ENCODE results near the gene SMARCC2. TPM values are rescaled to one million over a fixed set of nuclear protein-coding genes. Genes with fewer than 3 reads are reported as not detected.

SMARCC2 gene
- total and polyA plus RNA-seq, 2 of the 13 experiments (the other 11 are each of a cell fraction or from before 2014, with no cell fraction given) = 21.3 to 24.1 TPM

DNA sequence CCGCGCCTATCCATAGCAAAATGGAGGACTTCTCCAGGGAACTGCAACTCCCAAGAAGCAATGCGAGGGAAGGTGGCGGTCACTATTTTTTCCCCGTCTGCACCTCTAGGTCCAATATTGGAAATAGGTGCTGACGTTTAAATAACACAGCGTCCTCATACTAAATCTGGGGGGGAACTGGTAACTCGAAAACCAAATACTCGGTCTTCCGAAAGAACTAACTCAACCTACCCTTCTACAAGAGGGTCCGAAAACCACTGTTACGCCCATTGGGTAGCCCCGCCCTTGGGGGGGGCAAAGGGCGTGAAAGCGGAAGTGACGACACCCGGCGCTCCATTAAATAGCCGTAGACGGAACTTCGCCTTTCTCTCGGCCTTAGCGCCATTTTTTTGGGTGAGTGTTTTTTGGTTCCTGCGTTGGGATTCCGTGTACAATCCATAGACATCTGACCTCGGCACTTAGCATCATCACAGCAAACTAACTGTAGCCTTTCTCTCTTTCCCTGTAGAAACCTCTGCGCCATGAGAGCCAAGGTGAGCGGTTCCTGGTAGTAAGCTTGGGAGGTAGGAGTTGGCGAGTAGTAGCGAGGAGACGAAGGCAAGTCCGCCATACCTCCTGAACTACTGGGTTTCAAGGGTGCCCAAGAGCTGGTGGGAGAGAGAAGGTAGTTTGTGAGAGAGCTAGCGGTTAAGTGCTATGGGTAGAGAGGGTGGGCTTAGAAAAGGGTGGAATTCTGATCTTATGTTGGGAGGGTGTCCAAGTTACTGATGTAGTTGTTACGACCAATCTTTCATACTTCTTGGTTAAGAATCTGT, 72.8 kb downstream of the SMARCC2 start, which contains the start of gene RPL41 (continued):
- TF ChIP-seq SCMH1 (CRISPR knock-in tag; IDR thresholded peaks at IDR 0.05; ENCODE audit: borderline replicate concordance) = no peak
- TF ChIP-seq ZNF431 (CRISPR knock-in tag; IDR thresholded peaks at IDR 0.05; ENCODE audit: borderline replicate concordance, low read depth) = peak; percentile 47; the same call in 1 of the 2 replicates
- no peak for TF ChIP-seq JUND (CRISPR knock-in tag; IDR thresholded peaks at IDR 0.05)
- TF ChIP-seq, protein P1, sequence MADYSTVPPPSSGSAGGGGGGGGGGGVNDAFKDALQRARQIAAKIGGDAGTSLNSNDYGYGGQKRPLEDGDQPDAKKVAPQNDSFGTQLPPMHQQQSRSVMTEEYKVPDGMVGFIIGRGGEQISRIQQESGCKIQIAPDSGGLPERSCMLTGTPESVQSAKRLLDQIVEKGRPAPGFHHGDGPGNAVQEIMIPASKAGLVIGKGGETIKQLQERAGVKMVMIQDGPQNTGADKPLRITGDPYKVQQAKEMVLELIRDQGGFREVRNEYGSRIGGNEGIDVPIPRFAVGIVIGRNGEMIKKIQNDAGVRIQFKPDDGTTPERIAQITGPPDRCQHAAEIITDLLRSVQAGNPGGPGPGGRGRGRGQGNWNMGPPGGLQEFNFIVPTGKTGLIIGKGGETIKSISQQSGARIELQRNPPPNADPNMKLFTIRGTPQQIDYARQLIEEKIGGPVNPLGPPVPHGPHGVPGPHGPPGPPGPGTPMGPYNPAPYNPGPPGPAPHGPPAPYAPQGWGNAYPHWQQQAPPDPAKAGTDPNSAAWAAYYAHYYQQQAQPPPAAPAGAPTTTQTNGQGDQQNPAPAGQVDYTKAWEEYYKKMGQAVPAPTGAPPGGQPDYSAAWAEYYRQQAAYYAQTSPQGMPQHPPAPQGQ (CRISPR knock-in tag; IDR thresholded peaks at IDR 0.05; ENCODE audit: borderline replicate concordance) = no peak
- peak; percentile 52; the same call in 1 of the 2 replicates for TF ChIP-seq CBFB (CRISPR knock-in tag; IDR thresholded peaks at IDR 0.05)
- TF ChIP-seq, protein P2, sequence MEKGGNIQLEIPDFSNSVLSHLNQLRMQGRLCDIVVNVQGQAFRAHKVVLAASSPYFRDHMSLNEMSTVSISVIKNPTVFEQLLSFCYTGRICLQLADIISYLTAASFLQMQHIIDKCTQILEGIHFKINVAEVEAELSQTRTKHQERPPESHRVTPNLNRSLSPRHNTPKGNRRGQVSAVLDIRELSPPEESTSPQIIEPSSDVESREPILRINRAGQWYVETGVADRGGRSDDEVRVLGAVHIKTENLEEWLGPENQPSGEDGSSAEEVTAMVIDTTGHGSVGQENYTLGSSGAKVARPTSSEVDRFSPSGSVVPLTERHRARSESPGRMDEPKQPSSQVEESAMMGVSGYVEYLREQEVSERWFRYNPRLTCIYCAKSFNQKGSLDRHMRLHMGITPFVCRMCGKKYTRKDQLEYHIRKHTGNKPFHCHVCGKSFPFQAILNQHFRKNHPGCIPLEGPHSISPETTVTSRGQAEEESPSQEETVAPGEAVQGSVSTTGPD (CRISPR knock-in tag; IDR thresholded peaks at IDR 0.05) = no peak
- TF ChIP-seq, protein P3, sequence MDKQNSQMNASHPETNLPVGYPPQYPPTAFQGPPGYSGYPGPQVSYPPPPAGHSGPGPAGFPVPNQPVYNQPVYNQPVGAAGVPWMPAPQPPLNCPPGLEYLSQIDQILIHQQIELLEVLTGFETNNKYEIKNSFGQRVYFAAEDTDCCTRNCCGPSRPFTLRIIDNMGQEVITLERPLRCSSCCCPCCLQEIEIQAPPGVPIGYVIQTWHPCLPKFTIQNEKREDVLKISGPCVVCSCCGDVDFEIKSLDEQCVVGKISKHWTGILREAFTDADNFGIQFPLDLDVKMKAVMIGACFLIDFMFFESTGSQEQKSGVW (CRISPR knock-in tag; IDR thresholded peaks at IDR 0.05; ENCODE audit: borderline replicate concordance) = no peak
- TF ChIP-seq FOXM1 (CRISPR knock-in tag; IDR thresholded peaks at IDR 0.05) = no peak
- no peak; the same call in 1 of the 2 replicates for TF ChIP-seq ZNF768 (CRISPR knock-in tag; IDR thresholded peaks at IDR 0.05)
- TF ChIP-seq, protein P4, sequence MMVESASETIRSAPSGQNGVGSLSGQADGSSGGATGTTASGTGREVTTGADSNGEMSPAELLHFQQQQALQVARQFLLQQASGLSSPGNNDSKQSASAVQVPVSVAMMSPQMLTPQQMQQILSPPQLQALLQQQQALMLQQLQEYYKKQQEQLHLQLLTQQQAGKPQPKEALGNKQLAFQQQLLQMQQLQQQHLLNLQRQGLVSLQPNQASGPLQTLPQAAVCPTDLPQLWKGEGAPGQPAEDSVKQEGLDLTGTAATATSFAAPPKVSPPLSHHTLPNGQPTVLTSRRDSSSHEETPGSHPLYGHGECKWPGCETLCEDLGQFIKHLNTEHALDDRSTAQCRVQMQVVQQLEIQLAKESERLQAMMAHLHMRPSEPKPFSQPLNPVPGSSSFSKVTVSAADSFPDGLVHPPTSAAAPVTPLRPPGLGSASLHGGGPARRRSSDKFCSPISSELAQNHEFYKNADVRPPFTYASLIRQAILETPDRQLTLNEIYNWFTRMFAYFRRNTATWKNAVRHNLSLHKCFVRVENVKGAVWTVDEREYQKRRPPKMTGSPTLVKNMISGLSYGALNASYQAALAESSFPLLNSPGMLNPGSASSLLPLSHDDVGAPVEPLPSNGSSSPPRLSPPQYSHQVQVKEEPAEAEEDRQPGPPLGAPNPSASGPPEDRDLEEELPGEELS (CRISPR knock-in tag; IDR thresholded peaks at IDR 0.05) = no peak
- no peak for TF ChIP-seq GZF1 (CRISPR knock-in tag; IDR thresholded peaks at IDR 0.05)
- TF ChIP-seq RXRB (CRISPR knock-in tag; IDR thresholded peaks at IDR 0.05; ENCODE audit: borderline replicate concordance) = peak; percentile 51; the same call in 1 of the 2 replicates
- peak; percentile 89 for TF ChIP-seq SAP130 (CRISPR knock-in tag; IDR thresholded peaks at IDR 0.05; ENCODE audit: low read depth)
- peak; percentile 62; the same call in 1 of the 2 replicates for TF ChIP-seq ZNF331 (CRISPR knock-in tag; IDR thresholded peaks at IDR 0.05)
- 0 out of 2 replicates have a peak, but pooled peaks have one; percentile 66 for TF ChIP-seq ZNF891 (CRISPR knock-in tag; IDR thresholded peaks at IDR 0.05)
- peak; percentile 63; the same call in 1 of the 2 replicates for TF ChIP-seq ZNF792 (CRISPR knock-in tag; IDR thresholded peaks at IDR 0.05)
- TF ChIP-seq SP2 (CRISPR knock-in tag; IDR thresholded peaks at IDR 0.05) = no peak
- TF ChIP-seq ZNF776 (CRISPR knock-in tag; IDR thresholded peaks at IDR 0.05) = no peak
- peak; percentile 28 for TF ChIP-seq KAT7 (CRISPR knock-in tag; IDR thresholded peaks at IDR 0.05; ENCODE audit: borderline replicate concordance)
- TF ChIP-seq ZNF468 (CRISPR knock-in tag; IDR thresholded peaks at IDR 0.05) = no peak
- peak; percentile 78 for TF ChIP-seq ZNF543 (CRISPR knock-in tag; IDR thresholded peaks at IDR 0.05)
- no peak for TF ChIP-seq DPF2 (CRISPR knock-in tag; IDR thresholded peaks at IDR 0.05; ENCODE audit: borderline replicate concordance, low read depth)
- no peak for TF ChIP-seq ZNF20 (CRISPR knock-in tag; IDR thresholded peaks at IDR 0.05)
- peak; percentile 38; the same call in 1 of the 2 replicates for TF ChIP-seq HMG20B (CRISPR knock-in tag; conservative IDR thresholded peaks at IDR 0.05)
- TF ChIP-seq CHD4 (IDR thresholded peaks at IDR 0.05; ENCODE audit: borderline replicate concordance, low read length) = no peak
